Nucleus accumbens (tissue), 56 donors: ENCODE measurements around the gene MUC5B.

Experiments used
- DNase-seq, 56 donors: peaks; one replicate each; lab custom pipeline; 2025; lab: John Stamatoyannopoulos, UW

Gene MUC5B

GRCh38 chr11:1218788-1219445, 3.9 kb upstream of the MUC5B start:
- no peak for DNase-seq

- no peak for DNase-seq
Observed at GRCh38 chr11:1219446-1219833, 3.4 kb upstream of the MUC5B start.

- DNase-seq: no peak
Observed at GRCh38 chr11:1219834-1220815, 2.7 kb upstream of the MUC5B start.

- no peak for DNase-seq
Observed at GRCh38 chr11:1220941-1221721, 1.7 kb upstream of the MUC5B start.

- DNase-seq: no peak
Observed at GRCh38 chr11:1221848-1222311, 986 bp upstream of the MUC5B start.

GRCh38 chr11:1223346-1224110, 662 bp downstream of the MUC5B start:
- DNase-seq: no peak

DNA sequence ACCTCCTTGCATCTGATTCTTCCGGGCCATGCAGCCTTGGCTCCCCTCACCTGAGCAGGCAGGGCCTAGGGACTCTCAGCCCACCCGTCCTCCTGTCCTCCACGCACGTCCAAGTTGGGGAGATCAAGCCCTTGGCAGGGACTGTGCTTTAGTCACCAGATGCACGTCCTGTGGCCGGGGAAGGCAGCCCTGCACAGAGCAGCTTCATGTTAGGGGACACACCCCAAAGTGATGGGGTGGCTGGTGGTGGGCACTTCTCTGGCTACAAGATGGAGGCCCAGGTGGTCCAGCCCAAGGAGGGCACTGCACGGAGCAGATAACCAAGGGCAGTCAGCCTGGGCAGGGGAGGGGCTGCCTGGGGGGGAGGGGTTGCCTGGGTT, 1.2 kb downstream of the MUC5B start:
- no peak for DNase-seq

- DNase-seq: no peak
Observed at GRCh38 chr11:1224491-1225385, 1.9 kb downstream of the MUC5B start.

- no peak for DNase-seq
Observed at GRCh38 chr11:1225386-1226225, 2.7 kb downstream of the MUC5B start.

DNA sequence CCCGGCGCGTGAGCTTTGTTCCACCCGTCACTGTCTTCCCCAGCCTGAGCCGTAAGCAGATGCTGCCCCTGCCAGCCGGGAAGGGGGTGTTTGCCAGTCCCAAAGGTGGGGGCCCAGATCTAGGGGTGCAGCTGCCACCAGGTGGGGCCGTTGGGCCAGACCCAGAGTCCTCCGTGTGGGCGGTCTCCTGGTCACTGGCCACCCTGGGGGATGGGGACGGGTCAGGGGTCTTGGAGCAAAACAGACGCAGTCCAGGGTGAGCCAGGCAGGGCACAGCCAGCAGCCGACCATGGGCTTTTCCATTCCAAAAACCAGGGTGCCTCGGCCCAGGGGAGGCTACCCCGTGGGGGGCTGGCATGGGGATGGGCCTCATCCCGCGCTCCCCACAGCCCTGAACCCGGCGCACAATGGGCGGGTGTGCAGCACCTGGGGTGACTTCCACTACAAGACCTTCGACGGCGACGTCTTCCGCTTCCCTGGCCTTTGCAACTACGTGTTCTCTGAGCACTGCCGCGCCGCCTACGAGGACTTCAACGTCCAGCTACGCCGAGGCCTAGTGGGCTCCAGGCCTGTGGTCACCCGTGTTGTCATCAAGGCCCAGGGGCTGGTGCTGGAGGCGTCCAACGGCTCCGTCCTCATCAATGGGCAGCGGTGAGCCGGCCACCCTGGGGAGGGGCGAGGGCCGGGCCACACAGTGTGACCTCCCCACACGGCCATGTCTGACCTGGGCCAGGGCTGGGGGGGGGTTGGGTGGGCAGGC, 3.5 kb downstream of the MUC5B start:
- DNase-seq: no peak

- DNase-seq: no peak
Observed at GRCh38 chr11:1226986-1227550, 4.2 kb downstream of the MUC5B start.

GRCh38 chr11:1227551-1228100, 4.8 kb downstream of the MUC5B start:
- no peak for DNase-seq

- DNase-seq: no peak
Observed at GRCh38 chr11:1228101-1228821, 5.4 kb downstream of the MUC5B start.

DNA sequence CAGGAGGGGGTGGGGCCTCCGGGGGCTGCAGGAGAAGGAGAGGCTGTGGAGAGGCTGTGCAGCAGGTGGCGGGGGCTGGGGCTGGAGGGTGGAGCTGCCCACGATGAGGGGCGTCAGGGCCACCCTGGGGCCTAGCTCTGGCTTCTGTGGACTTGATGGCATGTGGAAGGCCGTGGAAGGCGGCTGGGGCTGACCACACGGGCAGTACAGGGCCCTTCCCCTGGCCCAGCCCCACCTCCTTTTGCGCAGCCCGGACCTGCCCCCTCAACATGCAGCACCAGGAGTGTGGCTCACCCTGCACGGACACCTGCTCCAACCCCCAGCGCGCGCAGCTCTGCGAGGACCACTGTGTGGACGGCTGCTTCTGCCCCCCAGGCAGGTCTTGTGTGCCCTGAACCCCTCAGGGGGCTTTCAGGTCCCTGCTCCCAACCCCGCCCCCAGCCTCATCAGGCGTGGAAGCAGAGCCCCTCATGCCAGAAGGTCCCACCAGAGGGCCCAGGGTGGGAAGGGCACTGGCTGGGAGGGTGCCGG, 6.1 kb downstream of the MUC5B start:
- no peak for DNase-seq

DNA sequence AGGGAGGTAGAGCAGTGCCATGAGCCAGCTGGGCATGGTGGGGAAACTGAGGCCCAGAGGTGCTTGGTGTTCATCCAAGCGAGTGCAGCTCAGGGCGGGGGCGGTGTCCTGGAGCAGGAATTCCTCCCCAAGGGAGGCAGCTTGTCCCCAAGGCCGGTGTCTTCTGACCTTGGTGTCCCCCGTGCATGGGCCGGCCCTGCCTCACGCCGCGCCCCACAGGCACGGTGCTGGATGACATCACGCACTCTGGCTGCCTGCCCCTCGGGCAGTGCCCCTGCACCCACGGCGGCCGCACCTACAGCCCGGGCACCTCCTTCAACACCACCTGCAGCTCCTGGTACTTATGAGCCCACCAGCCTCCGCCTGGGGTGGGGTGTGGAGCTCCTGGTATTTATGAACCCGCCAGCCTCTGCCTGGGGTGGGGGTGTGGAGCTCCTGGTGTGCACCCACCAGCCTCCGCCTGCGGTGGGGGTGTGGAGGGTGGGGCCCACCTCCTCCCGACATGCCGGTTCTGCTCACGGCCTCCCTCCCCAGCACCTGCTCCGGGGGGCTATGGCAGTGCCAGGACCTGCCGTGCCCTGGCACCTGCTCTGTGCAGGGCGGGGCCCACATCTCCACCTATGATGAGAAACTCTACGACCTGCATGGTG, 6.7 kb downstream of the MUC5B start:
- no peak for DNase-seq

DNA sequence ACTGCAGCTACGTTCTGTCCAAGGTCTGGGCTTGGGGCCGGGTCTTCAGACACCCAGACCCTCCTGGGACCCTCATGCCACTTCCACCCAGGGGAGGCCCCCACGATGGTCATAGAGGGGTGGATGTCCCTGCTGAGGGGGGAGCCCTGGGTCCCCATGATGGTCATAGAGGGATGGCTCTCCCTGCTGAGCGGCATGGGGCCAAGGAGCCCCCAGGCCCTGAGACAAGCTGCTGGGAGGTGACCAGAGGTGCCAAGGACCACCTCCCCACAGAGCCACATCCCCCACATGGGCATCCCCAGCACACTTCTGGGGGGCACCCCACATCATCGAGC, 7.2 kb downstream of the MUC5B start:
- DNase-seq: no peak
